Middle frontal gyrus (tissue), 1 donor: ENCODE results near the gene FA2H.
"Not testable (repeated sequence)": the region's sequence is repeated elsewhere in the genome, so short reads cannot be mapped to it uniquely, and the experiment has no call there.

Experiments used
- DNase-seq: peaks from one replicate; pipeline ENCODE4 v3.0.0-alpha.2; 2015; ENCODE audit warnings: low spot score; ENCODE audit errors: extremely low spot score

FA2H gene

DNA sequence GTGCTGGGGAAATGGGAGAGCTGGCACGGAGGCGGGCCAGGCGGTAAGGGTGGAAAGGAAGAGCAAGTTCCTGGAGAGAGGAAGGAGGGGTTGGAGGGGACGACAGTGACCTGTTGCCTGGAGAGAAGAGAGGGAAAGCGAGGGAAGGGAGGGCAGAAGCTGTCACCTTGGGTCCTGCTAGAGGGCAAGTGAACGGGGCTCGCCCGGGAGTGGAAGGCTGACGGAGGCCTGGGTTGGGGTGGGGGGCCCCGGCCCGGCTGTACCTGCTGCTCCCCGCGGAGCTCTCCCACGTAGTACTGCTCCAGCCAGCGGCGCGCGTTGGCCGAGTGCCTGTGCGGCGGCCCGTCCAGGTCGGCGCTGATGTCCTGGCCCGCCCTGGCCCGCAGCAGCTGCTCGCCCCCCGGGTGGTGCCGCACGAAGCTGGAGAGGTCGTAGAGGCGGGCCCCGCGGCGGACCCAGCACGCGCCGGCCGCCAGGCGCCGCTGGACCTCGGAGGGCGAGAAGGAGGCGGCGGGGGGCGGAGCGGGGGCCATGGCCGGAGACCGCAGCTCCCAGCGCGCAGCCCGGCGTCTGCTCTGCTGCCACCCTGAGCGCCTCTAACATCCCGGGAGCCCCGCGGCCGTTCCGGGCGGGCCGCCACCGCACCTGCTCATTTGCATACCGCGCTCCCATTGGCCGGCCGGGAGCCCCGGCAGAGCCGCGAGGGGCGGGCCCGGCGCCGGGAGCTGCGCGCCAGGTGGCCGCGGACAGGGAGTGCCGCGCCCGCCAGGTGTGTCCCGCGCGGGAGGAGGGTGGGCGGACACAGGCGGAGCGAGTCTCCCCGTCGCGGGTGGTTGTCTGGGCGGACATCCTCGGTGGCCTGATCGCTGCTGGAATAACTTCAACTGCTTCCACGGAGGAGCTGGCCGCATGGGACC, at the start of gene FA2H:
Gene FA2H, minus strand, starts transcription at position 598 of the 917 bp plus-strand sequence. Its CDS starts 65 bp downstream, at position 533.
- peak; percentile 68 for DNase-seq

DNA sequence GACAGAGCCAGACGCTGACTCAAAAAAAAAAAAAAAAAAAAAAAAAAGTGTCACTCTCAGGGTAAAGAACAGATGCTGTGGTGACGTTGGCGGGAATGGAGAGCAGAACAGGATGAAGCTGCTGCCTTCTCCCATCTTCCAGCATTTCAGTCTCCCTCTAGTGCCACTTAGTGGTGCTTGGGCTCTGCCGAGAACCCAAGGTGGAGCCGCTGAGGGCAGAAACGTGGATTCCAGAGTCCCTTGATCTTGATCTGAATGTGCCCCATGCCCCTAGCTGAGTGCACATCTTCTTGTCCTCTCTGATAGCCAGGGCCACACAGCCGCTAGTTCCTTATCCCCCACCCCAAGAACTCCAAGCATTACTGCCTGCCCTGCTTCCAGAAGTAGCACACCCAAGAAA, 43.2 kb upstream of the FA2H start:
- no peak for DNase-seq

GRCh38 chr16:74813109-74813641, 38.6 kb upstream of the FA2H start:
- DNase-seq = peak; percentile 35

DNA sequence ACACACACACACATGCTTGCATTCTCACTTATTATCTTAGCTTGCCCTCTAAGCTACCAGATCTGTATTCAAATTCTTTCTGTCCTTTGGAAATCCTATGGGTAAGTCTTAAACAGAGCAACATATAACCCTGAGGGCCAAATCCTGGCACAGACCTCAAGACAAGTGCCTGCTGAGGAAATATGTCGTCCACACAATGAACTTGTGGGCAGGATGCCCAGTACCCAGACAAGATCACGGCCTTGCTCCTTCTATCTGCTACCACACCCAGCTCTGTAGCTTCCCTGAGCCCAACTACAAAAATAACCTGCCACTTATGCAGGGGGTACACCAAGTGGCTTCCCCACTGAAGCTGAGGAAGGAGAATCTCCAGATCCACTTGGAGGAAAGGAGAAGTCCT, 37.3 kb upstream of the FA2H start:
- no peak for DNase-seq

GRCh38 chr16:74811216-74811615, 36.6 kb upstream of the FA2H start:
- not testable (repeated sequence) for DNase-seq

- no peak for DNase-seq
Observed at GRCh38 chr16:74807052-74807646, 32.5 kb upstream of the FA2H start.

- no peak for DNase-seq
Observed at GRCh38 chr16:74800216-74800871, 25.7 kb upstream of the FA2H start.

- no peak for DNase-seq
Observed at GRCh38 chr16:74797414-74797813, 22.8 kb upstream of the FA2H start.

DNA sequence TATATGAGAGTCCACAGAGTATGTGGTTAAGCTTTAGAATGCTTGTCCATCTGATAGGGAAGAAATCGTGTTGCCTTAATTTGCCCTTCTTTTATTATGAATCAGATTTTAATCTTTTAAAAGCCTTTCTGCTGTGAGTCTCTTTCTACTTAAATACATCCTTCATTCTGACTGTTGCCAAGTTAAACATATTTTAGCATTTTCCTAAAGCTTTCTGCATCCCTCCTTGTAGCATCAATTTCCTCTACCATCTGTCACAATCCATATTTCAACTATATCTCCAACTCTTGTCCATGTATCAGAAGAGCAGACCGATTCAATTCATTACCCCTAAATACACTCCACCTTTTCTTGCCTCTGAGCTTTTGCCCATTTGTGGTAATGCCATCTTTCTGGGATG, 20.5 kb upstream of the FA2H start:
- no peak for DNase-seq

DNA sequence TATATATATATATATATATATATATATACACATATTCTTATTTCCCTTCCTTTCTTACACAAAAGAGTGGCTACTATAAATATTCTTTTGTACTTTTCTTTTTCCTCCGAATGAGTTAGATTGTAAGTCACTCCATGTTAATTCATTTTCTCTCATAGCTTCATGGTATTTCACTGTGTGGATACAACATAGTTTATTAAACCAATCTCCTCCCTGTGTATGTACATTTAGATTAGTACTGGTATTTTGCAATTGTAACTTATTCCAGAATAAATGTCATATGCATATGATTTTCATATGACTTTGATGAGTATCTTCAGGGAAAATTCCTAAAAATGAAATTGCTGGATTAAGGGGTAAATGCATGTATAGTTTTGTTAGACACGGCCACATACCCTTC, 20.0 kb upstream of the FA2H start:
- DNase-seq = no peak

DNA sequence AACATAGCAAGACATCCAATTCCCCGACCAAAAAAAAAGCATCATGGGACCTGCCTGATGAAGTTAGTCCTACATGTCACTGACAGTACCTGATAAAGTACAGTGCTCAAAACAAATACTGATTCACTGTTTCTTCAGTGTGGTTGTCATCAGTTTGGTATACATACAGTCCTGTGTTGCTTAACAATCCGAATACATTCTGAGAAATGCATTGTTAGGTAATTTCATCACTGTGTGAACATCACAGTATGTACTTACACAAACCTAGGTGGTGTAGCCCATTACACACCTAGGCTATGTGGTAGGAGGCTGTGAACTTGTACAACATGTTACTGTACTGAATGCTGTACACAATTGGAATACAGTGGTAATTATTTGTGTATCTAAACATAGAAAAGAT, 19.0 kb upstream of the FA2H start:
- DNase-seq = no peak

DNA sequence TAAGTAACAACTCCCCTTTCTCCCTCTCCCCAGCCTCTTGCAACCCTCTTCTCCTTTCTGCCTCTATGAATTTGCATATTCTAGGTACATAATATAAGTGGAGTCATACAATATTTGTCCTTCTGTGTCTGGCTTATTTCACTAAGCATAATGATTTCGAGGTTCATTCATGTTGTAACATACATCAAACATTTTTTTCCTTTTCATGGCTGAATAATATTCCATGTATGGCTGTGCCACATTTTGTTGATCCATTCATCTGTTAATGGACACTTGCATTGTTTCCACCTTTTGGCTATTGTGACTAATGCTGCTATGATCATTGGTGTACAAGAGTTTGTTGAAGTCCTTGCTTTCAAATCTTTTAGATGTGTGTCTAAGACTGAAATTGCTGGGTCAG, 17.6 kb upstream of the FA2H start:
- no peak for DNase-seq

- DNase-seq = not testable (repeated sequence)
Observed at GRCh38 chr16:74791749-74792148, 17.1 kb upstream of the FA2H start.

- DNase-seq = no peak
Observed at GRCh38 chr16:74788108-74788507, 13.5 kb upstream of the FA2H start.

DNA sequence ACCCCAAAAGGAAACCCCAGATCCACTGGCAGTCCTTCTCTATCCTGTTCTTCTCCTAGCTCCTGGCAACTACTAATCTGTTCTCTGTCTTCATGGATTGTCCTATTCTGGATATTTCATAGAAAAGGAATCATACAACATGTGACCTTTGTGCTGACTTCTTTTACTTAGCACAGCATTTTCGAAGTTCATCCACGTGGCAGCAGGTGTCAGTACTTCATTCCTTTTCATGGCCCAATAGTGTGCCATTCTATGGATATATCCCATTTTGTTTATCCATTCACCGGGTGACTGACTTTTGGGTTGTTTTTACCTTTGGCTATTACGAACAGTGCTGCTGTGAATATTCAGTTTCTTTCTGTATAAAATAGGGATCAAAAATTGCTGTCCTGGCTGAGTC, 10.4 kb upstream of the FA2H start:
- DNase-seq = no peak

GRCh38 chr16:74778646-74779045, 4.0 kb upstream of the FA2H start:
- DNase-seq = no peak

- DNase-seq = no peak
Observed at GRCh38 chr16:74776926-74777325, 2.3 kb upstream of the FA2H start.

DNA sequence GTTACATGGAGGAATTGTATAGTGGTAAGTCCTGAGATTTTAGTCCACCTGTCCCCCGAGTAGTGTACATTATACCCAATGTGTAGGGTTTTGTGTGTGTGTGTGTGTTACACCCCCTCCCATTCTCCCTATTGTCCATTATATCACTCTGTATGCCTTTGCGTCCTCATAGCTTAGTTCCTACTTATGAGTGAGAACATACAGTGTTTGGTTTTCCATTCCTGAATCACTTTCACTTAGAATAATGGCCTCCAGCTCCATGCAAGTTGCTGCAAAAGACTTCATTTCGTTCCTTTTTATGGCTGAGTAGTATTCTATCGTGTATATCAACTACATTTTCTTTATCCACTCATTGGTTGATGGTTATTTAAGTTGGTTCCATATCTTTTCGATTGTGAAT, 635 bp upstream of the FA2H start:
- no peak for DNase-seq

GRCh38 chr16:74773446-74774222, 986 bp downstream of the FA2H start:
- no peak for DNase-seq

DNA sequence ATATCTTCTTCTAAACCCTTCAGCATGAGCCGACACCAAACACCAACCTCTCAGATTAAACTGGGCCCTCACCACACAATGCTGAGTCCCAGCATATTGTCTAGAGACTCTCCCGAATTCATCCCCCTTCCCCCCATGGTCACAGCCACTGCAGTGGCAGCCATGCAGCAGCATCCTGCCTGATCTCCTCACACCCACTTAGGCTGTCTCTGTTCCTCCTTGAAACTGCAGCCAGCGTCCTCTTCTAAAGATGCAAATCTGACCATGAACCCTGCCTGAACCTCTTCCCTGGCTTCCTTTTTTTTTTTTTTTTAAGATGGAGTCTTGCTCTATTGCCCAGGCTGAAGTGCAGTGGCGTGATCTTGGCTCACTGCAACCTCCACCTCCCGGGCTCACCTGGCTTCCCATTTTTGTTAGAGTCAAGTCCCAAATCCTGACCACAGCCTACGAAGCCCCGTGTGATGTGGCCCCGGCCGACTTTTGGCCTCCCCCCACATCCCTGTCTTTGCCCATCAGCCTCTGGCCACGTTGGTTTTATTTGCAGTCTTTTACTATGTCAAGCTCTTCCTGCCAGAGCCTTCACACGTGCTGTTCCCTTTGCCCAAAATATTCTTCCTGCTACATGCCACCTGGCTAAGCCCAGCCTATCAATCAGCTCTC, 2.8 kb downstream of the FA2H start:
- no peak for DNase-seq
